Endometrial microvascular endothelial cells (primary cell): ENCODE data around the gene DCAF12. TPM values are rescaled to one million over a fixed set of nuclear protein-coding genes. Genes with fewer than 3 reads are reported as not detected.

ENCODE experiments used
- in situ Hi-C: cut with HindIII; loops from 2 replicates; pipeline ENCODE4 v1.10.0; 2017; ENCODE audit warnings: low sequenced_read_pairs, low pct_unique_long_range_greater_than_20kb; ENCODE audit errors: inconsistent ontology term
- total RNA-seq: library from RNA; depleted of rRNA; stranded (reverse); fragments of >200 nt; gene quantifications from one replicate; pipeline ENCODE4 v1.2.3, GENCODE V29; 2015; ENCODE audit errors: inconsistent ontology term

DCAF12 gene
- total RNA-seq, 1 donor from 2014 or later: 29.9 TPM

GRCh38 chr9:34131571-34131970 lies 5.1 kb upstream of the DCAF12 start:
- in situ Hi-C loops: no loop called here

- in situ Hi-C loops: no loop called here
Measured at GRCh38 chr9:34127035-34127948, 794 bp upstream of the DCAF12 start.

- in situ Hi-C loops: no loop called here
Measured at GRCh38 chr9:34125681-34126206, 754 bp downstream of the DCAF12 start.

GRCh38 chr9:34124926-34125325 lies 1.6 kb downstream of the DCAF12 start:
- in situ Hi-C loops: no loop called here

GRCh38 chr9:34124099-34124498 lies 2.4 kb downstream of the DCAF12 start:
- in situ Hi-C loops: no loop called here

GRCh38 chr9:34123682-34124081 lies 2.8 kb downstream of the DCAF12 start:
- in situ Hi-C loops: no loop called here

GRCh38 chr9:34121996-34122395 lies 4.5 kb downstream of the DCAF12 start:
- in situ Hi-C loops: no loop called here

GRCh38 chr9:34119713-34120112 lies 6.8 kb downstream of the DCAF12 start:
- in situ Hi-C loops: no loop called here

- in situ Hi-C loops: no loop called here
Measured at GRCh38 chr9:34114436-34114835, 12.1 kb downstream of the DCAF12 start.

- in situ Hi-C loops: no loop called here
Measured at GRCh38 chr9:34106110-34106509, 20.4 kb downstream of the DCAF12 start.

- in situ Hi-C loops: no loop called here
Measured at GRCh38 chr9:34102796-34103195, 23.7 kb downstream of the DCAF12 start.

GRCh38 chr9:34098307-34098706 lies 28.2 kb downstream of the DCAF12 start:
- in situ Hi-C loops: no loop called here

GRCh38 chr9:34097865-34098264 lies 28.6 kb downstream of the DCAF12 start:
- in situ Hi-C loops: no loop called here

GRCh38 chr9:34096751-34097150 lies 29.7 kb downstream of the DCAF12 start:
- in situ Hi-C loops: no loop called here

- in situ Hi-C loops: no loop called here
Measured at GRCh38 chr9:34093578-34093977, 32.9 kb downstream of the DCAF12 start.

- in situ Hi-C loops: no loop called here
Measured at GRCh38 chr9:34089311-34089710, 37.2 kb downstream of the DCAF12 start.

- in situ Hi-C loops: no loop called here
Measured at GRCh38 chr9:34087370-34087769, 39.1 kb downstream of the DCAF12 start.

GRCh38 chr9:34086864-34087263 lies 39.6 kb downstream of the DCAF12 start:
- in situ Hi-C loops: no loop called here

GRCh38 chr9:34085581-34086500 lies 40.7 kb downstream of the DCAF12 start:
- in situ Hi-C loops: no loop called here
